ENCODE data around the gene CHEK2.
"Not testable (repeated sequence)": the region's sequence is repeated elsewhere in the genome, so short reads cannot be mapped to it uniquely, and the experiment has no call there.

DNA sequence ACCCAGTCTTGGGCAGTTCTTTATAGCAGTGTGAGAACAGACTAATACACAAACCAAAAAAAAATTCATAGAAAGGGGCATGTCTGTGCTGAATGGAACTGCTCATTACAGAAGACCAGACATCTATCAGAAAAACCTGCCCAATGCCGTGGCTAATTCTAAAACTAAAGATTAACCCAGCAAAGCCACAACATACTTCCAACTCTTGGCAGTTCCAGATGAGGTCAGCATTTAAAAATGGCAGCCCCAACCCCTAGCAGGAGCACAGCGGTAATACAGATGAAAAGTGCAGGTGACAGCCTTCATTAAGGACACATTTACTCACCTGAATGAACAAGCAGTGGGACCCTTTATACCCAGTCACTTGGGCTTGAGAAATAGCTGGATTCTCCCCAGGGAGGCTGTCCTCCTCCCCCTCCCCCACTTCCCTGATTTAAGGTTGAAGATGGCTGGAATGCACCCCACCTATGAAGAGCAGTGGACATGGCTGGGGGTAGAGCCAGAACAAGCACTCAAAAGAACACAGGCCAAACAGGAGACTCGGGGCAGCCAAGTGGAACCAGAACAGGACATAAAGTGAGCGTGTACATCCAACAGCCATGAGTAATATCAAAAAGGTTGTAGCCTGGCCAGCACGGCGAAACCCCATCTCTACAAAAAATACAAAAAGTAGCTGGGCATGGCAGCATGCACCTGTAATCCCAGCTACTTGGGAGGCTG, 48.4 kb downstream of the CHEK2 start:
- TF ChIP-seq POLR2A, POLR2AphosphoS5 (IDR thresholded peaks at IDR 0.05): not testable (repeated sequence)
- TF ChIP-seq, protein P1, sequence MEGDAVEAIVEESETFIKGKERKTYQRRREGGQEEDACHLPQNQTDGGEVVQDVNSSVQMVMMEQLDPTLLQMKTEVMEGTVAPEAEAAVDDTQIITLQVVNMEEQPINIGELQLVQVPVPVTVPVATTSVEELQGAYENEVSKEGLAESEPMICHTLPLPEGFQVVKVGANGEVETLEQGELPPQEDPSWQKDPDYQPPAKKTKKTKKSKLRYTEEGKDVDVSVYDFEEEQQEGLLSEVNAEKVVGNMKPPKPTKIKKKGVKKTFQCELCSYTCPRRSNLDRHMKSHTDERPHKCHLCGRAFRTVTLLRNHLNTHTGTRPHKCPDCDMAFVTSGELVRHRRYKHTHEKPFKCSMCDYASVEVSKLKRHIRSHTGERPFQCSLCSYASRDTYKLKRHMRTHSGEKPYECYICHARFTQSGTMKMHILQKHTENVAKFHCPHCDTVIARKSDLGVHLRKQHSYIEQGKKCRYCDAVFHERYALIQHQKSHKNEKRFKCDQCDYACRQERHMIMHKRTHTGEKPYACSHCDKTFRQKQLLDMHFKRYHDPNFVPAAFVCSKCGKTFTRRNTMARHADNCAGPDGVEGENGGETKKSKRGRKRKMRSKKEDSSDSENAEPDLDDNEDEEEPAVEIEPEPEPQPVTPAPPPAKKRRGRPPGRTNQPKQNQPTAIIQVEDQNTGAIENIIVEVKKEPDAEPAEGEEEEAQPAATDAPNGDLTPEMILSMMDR (IDR thresholded peaks at IDR 0.05 in 8 of 11, conservative IDR thresholded peaks at IDR 0.05 in 3 of 11) = not testable (repeated sequence)

All from spleen (tissue), 7 donors.